ENCODE measurements around the gene TUBA3E. TPM values are rescaled to one million over a fixed set of nuclear protein-coding genes. Genes with fewer than 3 reads are reported as not detected.
"Not testable (repeated sequence)": the region's sequence is repeated elsewhere in the genome, so short reads cannot be mapped to it uniquely, and the experiment has no call there.

The TUBA3E gene
- total and polyA plus RNA-seq, 2 of the 8 experiments (the other 6 are each of a cell fraction or from before 2014, with no cell fraction given) = not detected

DNA sequence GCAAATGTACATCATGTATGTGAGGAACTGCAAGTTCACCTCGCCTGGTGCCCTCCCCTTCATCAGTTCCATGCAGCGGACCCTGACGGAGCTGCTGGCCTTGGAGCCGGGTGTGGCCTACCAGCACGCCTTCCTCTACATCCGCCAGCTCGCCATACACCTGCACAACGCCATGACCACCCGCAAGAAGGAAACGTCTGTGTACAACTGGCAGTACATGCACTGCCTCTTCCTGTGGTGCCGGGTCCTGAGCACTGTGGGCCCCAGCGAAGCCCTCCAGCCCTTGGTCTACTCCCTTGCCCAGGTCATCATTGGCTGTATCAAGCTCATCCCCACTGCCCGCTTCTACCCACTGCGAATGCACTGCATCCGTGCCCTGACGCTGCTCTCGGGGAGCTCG lies 32.1 kb upstream of the TUBA3E start:
- H2AK5ac ChIP-seq (ENCODE audit: low read depth, low read length); H4K91ac ChIP-seq (replicated peaks; ENCODE audit: insufficient read length, low read length); H3K79me1 ChIP-seq (ENCODE audit: low read depth, low read length); H3K4me1 ChIP-seq (replicated peaks in 1 of 4; ENCODE audit: control insufficient read depth in 3 of 4, insufficient read depth in 4 of 4, low read length in 3 of 4); H3K56ac ChIP-seq (replicated peaks; ENCODE audit: insufficient read length, low read depth, low read length); H4K8ac ChIP-seq (ENCODE audit: extremely low read depth, insufficient read depth, low read length); H2AFZ ChIP-seq (ENCODE audit: low read length); H3K18ac ChIP-seq (ENCODE audit: extremely low read depth, low read length); H4K5ac ChIP-seq (ENCODE audit: insufficient read length, low read depth, low read length); POLR2A ChIA-PET (ENCODE audit: partially characterized antibody); H3K23ac ChIP-seq (ENCODE audit: insufficient read length); FAIRE-seq; H3K9ac ChIP-seq (replicated peaks in 1 of 4; ENCODE audit: extremely low read depth in 1 of 4, low read depth in 3 of 4, low read length in 3 of 4); H2BK15ac ChIP-seq (ENCODE audit: low read length); H3K27me3 ChIP-seq (replicated peaks in 1 of 4; ENCODE audit: control insufficient read depth in 3 of 4, extremely low read depth in 1 of 4, insufficient read depth in 3 of 4, low read length in 3 of 4); H2BK12ac ChIP-seq (ENCODE audit: low read depth, low read length); H3K4ac ChIP-seq (replicated peaks; ENCODE audit: insufficient read length, low read depth, low read length); H2BK120ac ChIP-seq (replicated peaks; ENCODE audit: low read depth, low read length); H2BK20ac ChIP-seq (ENCODE audit: low read length); H3K36me3 ChIP-seq (ENCODE audit: control insufficient read depth in 2 of 4, insufficient read depth in 4 of 4, low read length in 3 of 4); H3K79me2 ChIP-seq (ENCODE audit: control insufficient read depth in 1 of 2, insufficient read depth in 2 of 2, low read length in 2 of 2); H3K4me2 ChIP-seq (ENCODE audit: insufficient read depth in 1 of 2, low read depth in 2 of 2, low read length in 2 of 2); DNase-seq (ENCODE audit: low read depth in 1 of 2, low spot score in 2 of 2); H3K14ac ChIP-seq (ENCODE audit: insufficient read length); H3K23me2 ChIP-seq (ENCODE audit: low read depth, low read length); H3K4me3 ChIP-seq (ENCODE audit: extremely low read depth in 1 of 4, insufficient read depth in 2 of 4, low read depth in 3 of 4, low read length in 4 of 4); H2BK5ac ChIP-seq (ENCODE audit: low read depth, low read length); H3K9me3 ChIP-seq (ENCODE audit: insufficient read depth in 2 of 2, low read depth in 1 of 2, low read length in 1 of 2); H3K27ac ChIP-seq (ENCODE audit: low read depth, low read length); H4K20me1 ChIP-seq (replicated peaks in 1 of 2; ENCODE audit: control insufficient read depth in 1 of 2, insufficient read depth in 2 of 2, low read length in 2 of 2): not testable (repeated sequence)
- CTCF ChIA-PET (ENCODE audit: partially characterized antibody) = interaction anchor here (0.6 kb wide), 1 partner anchor 1089 kb away, joined by 3 read pairs; no protein-coding TSS in a partner anchor
- WGBS, 2 experiments (ENCODE audit: extremely low coverage in 1 of 2, insufficient coverage in 1 of 2, insufficient read length in 1 of 2, insufficient replicate concordance in 2 of 2, low coverage in 1 of 2, low lambda C conversion rate in 2 of 2, missing lambda C conversion rate in 1 of 2) = 95% methylated on average over 3 of the region's 18 CpGs; no CpG with 5 or more reads in 1 of the 2 experiments

DNA sequence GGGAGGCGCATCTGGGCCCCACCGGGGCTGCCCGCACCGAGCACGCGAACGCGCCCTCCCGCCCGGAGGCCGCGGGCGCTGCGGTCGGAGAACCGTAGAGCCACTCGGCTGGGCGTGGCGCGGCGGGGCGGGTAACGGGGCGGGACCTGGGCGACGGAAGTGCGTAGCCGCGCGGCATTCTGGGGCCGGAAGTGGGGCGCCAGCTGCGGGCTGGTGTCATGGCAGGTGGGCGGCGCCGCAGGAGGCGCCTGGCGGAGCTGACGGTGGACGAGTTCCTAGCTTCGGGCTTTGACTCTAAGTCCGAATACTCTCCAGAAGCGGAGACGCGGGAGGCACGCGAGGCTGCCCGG lies 30.9 kb upstream of the TUBA3E start:
- H2BK20ac ChIP-seq (ENCODE audit: low read length); H4K8ac ChIP-seq (ENCODE audit: extremely low read depth, insufficient read depth, low read length); H2BK12ac ChIP-seq (ENCODE audit: low read depth, low read length); H3K4me2 ChIP-seq (ENCODE audit: insufficient read depth in 1 of 2, low read depth in 2 of 2, low read length in 2 of 2); H2BK5ac ChIP-seq (ENCODE audit: low read depth, low read length); H3K23me2 ChIP-seq (ENCODE audit: low read depth, low read length); H3K36me3 ChIP-seq (ENCODE audit: control insufficient read depth in 2 of 4, insufficient read depth in 4 of 4, low read length in 3 of 4); H3K27me3 ChIP-seq (replicated peaks in 1 of 4; ENCODE audit: control insufficient read depth in 3 of 4, extremely low read depth in 1 of 4, insufficient read depth in 3 of 4, low read length in 3 of 4); H2AFZ ChIP-seq (ENCODE audit: low read length); H4K20me1 ChIP-seq (replicated peaks in 1 of 2; ENCODE audit: control insufficient read depth in 1 of 2, insufficient read depth in 2 of 2, low read length in 2 of 2); H3K9ac ChIP-seq (replicated peaks in 1 of 4; ENCODE audit: extremely low read depth in 1 of 4, low read depth in 3 of 4, low read length in 3 of 4); FAIRE-seq; H3K9me3 ChIP-seq (ENCODE audit: insufficient read depth in 2 of 2, low read depth in 1 of 2, low read length in 1 of 2); H3K27ac ChIP-seq (ENCODE audit: low read depth, low read length); H3K79me2 ChIP-seq (ENCODE audit: control insufficient read depth in 1 of 2, insufficient read depth in 2 of 2, low read length in 2 of 2); H3K14ac ChIP-seq (ENCODE audit: insufficient read length); POLR2A ChIA-PET (ENCODE audit: partially characterized antibody); DNase-seq (ENCODE audit: low read depth in 1 of 2, low spot score in 2 of 2); H3K4me3 ChIP-seq (ENCODE audit: extremely low read depth in 1 of 4, insufficient read depth in 2 of 4, low read depth in 3 of 4, low read length in 4 of 4); H3K79me1 ChIP-seq (ENCODE audit: low read depth, low read length); H3K56ac ChIP-seq (replicated peaks; ENCODE audit: insufficient read length, low read depth, low read length); H2AK5ac ChIP-seq (ENCODE audit: low read depth, low read length); H3K23ac ChIP-seq (ENCODE audit: insufficient read length); H4K91ac ChIP-seq (replicated peaks; ENCODE audit: insufficient read length, low read length); H2BK15ac ChIP-seq (ENCODE audit: low read length); H3K18ac ChIP-seq (ENCODE audit: extremely low read depth, low read length); H3K4me1 ChIP-seq (replicated peaks in 1 of 4; ENCODE audit: control insufficient read depth in 3 of 4, insufficient read depth in 4 of 4, low read length in 3 of 4); H4K5ac ChIP-seq (ENCODE audit: insufficient read length, low read depth, low read length); H2BK120ac ChIP-seq (replicated peaks; ENCODE audit: low read depth, low read length); H3K4ac ChIP-seq (replicated peaks; ENCODE audit: insufficient read length, low read depth, low read length); CTCF ChIA-PET (ENCODE audit: partially characterized antibody): not testable (repeated sequence)
- WGBS, 2 experiments (ENCODE audit: extremely low coverage in 1 of 2, insufficient coverage in 1 of 2, insufficient read length in 1 of 2, insufficient replicate concordance in 2 of 2, low coverage in 1 of 2, low lambda C conversion rate in 2 of 2, missing lambda C conversion rate in 1 of 2) = 95% methylated on average over 4 of the region's 48 CpGs; no CpG with 5 or more reads in 1 of the 2 experiments

Measured in H1 (cell line).